Fibroblast of skin of right biceps (primary cell): ENCODE results near the gene DAO.
"Not testable (repeated sequence)": the region's sequence is repeated elsewhere in the genome, so short reads cannot be mapped to it uniquely, and the experiment has no call there.

Source experiments
- DNase-seq: peaks from one replicate; pipeline ENCODE4 v3.0.0-alpha.2; 2013

The DAO gene

GRCh38 chr12:108850854-108851573 lies 28.9 kb upstream of the DAO start:
- peak; percentile 93 for DNase-seq

GRCh38 chr12:108852674-108853309 lies 27.1 kb upstream of the DAO start:
- no peak for DNase-seq

GRCh38 chr12:108853426-108853825 lies 26.5 kb upstream of the DAO start:
- no peak for DNase-seq

- DNase-seq: peak; percentile 94
Measured at GRCh38 chr12:108853981-108854446, 25.9 kb upstream of the DAO start.

GRCh38 chr12:108854451-108855283 lies 25.2 kb upstream of the DAO start:
- peak; percentile 97 for DNase-seq

GRCh38 chr12:108855284-108856169 lies 24.4 kb upstream of the DAO start:
- DNase-seq: peak; percentile 40

GRCh38 chr12:108856170-108856427 lies 23.8 kb upstream of the DAO start:
- DNase-seq: no peak

GRCh38 chr12:108856428-108857157 lies 23.3 kb upstream of the DAO start:
- DNase-seq: peak; percentile 79

DNA sequence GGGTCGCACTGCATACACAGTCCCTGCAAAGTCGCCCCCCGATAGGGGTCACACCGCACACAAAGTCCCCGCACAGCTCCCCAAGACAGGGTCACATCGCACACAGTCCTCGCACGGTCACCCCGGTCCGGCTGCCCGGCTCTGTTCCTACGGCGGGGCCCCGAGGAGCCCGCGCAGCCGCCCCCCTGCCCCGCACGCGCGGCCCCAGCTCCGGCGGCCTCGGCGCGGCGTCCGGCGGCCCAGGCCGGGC lies 22.8 kb upstream of the DAO start:
- no peak for DNase-seq

DNA sequence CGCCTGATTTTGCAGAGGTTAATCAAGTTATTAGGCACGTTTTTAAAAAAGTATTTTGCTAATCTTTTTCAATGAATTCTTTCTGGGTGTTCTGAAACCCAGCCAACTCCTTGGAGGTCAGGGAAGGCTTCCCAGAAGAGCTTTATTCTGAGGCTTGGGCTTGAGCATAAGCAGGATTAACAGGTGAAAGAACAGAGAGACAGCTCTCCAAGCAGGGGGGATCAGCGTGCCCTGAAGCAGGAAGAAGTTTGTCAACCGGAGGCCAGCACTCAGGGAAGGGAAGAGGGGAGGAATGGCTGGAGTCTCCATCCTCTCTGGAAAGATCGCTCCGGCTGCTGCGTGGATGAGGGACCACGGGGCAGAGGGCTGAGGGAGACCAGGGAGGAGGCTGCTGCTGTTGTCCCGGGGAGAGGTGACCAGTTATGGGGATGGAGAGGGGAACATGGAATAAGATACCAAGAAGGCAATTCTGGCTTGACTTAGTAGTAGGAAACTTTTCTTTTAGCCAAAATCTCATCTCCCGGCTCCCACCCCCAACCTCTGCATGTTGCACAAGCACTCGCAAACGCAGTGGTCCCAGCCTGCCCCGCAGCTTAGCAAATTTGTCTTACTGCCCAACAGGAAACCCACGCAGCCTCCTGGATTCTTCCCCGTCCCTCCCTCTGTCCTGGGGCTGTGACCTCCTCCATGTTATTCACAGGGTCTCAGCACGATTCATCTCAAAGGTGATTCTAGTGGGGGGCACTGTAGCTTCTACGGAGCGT lies 21.4 kb upstream of the DAO start:
- peak; percentile 23 for DNase-seq

- not testable (repeated sequence) for DNase-seq
Measured at GRCh38 chr12:108859141-108859922, 20.6 kb upstream of the DAO start.

DNA sequence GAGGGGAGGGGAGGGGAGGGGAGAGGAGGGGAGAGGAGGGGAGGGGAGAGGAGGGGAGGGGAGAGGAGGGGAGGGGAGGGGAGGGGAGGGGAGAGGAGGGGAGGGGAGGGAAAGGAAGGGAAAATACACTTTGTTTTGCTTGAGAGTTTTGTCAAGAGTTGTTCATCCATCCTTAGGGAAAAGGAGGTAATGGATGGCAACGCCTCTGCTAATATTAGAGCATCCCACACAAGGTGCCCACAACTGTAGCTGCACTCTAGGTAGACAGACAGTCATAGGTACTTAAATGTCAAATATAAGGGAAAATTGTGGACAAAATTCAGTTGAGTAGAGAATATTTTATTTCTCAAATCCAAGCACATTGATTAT lies 20.0 kb upstream of the DAO start:
- no peak for DNase-seq

- no peak for DNase-seq
Measured at GRCh38 chr12:108860443-108860842, 19.4 kb upstream of the DAO start.

DNA sequence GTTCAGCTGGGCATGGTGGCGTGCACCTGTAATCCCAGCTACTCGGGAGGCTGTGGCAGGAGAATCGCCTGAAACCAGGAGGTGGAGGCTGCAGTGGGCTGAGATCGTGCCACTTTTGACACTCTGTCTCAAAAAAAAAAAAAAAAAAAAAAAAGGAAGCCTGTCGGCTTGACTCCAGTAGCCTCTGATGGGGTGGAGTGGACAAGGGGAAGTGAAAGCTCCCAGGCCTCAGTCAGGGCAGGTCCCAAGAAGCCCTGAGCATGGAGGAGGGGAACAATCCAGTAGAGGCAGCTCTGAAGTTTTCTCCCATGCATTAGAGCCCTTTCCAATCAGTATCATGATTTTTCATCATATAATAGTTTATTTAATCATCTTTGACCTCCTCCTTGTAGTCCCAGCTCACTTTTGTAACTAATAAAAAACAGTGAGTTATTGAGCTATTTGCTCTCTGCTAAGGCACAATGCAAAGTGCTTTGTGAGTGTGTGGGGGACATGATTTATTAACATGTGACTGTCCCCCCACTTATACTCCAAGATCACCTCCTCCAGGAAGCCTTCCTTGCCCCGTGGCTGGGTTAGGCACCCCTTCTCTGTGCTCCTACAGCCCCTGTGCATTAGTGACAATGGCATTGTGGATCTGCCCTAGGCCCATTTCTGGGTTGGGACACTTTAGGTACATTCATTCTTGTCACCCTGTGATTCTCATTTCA lies 17.9 kb upstream of the DAO start:
- no peak for DNase-seq

- DNase-seq: no peak
Measured at GRCh38 chr12:108862588-108862959, 17.3 kb upstream of the DAO start.

DNA sequence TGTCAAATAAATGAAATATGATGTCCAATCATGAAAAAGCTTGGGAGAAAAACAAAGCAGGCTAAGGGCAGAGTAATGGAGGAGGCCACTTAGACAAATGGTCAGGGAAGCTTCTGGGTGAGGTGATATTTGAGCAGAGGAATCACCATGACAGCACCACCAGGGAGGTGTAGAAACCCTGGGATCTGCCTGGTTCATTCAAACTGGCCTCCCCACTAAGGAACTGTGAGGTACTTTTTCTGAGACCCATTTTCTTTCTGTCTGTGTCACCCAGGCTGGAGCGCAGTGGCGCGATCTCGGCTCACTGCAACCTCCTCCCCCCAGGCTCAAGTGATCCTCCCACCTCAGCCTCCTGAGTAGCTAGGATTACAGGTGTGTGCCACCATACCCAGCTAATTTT lies 14.7 kb upstream of the DAO start:
- no peak for DNase-seq

DNA sequence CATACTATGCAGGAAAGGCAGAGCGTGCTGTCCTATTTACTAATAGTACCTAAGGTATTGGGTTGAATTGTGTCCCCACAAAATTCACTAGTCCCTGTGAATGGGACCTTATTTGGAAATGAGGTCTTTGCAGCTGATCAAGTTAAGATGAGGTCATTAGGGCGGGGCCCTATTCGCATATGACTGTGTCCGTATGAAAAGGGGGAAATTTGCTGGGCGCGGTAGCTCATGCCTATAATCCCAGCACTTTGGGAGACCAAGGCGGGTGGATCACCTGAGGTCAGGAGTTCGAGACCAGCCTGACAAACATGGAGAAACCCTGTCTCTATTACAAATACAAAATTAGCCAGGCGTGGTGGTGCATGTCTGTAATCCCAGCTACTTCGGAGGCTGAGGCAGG lies 13.8 kb upstream of the DAO start:
- DNase-seq: not testable (repeated sequence)

- DNase-seq: no peak
Measured at GRCh38 chr12:108868781-108869180, 11.1 kb upstream of the DAO start.

- DNase-seq: no peak
Measured at GRCh38 chr12:108875280-108875679, 4.6 kb upstream of the DAO start.

GRCh38 chr12:108875682-108876361 lies 4.1 kb upstream of the DAO start:
- peak; percentile 33 for DNase-seq
